ENCODE data around the gene APOA5.
A peak's percentile ranks its signal among the peaks of the same experiment; 100 is the strongest.
"Not testable (repeated sequence)": the region's sequence is repeated elsewhere in the genome, so short reads cannot be mapped to it uniquely, and the experiment has no call there.

APOA5 gene

GRCh38 chr11:116772443-116773202 is 19.1 kb downstream of the APOA5 start, which contains the start of gene BUD13:
TSS of gene BUD13 (minus strand) at chr11:116772987. CDS start at chr11:116772964, 23 bp downstream.
- peak; percentile 97 for DNase-seq

- DNase-seq: no peak
Measured at GRCh38 chr11:116771935-116772334, 19.7 kb downstream of the APOA5 start.

- no peak for DNase-seq
Measured at GRCh38 chr11:116762132-116762531, 29.5 kb downstream of the APOA5 start.

GRCh38 chr11:116756044-116756443 is 35.6 kb downstream of the APOA5 start:
- not testable (repeated sequence) for DNase-seq

- no peak for DNase-seq
Measured at GRCh38 chr11:116750070-116750718, 41.5 kb downstream of the APOA5 start.

- DNase-seq: no peak
Measured at GRCh38 chr11:116742104-116742503, 49.6 kb downstream of the APOA5 start.

GRCh38 chr11:116740741-116741140 is 50.9 kb downstream of the APOA5 start:
- DNase-seq: no peak
